Activated T-helper 2 cell treated with anti-CD3 and anti-CD28 coated beads, Interferon-gamma antibody, Interleukin-2, Interleukin-4, amounts not matched to agents 10 μg/mL and 5 μg/mL and 100 μg/mL, durations not matched to agents 14 hours and 24 hours and 36 hours (primary cell): ENCODE results near the gene ZNF430. TPM values are rescaled to one million over a fixed set of nuclear protein-coding genes. Genes with fewer than 3 reads are reported as not detected.

Experiments used
- DNase-seq: peaks from one replicate; pipeline ENCODE4 v3.0.0; 2021; ENCODE audit warnings: low spot score
- H3K27ac Mint-ChIP-seq: one replicate; pipeline ENCODE4 v1.8.0; 2021; ENCODE audit warnings: mixed read lengths
- H3K27me3 Mint-ChIP-seq: one replicate; pipeline ENCODE4 v1.8.0; 2021; ENCODE audit warnings: low read depth, mixed read lengths
- H3K36me3 Mint-ChIP-seq: one replicate; pipeline ENCODE4 v1.8.0; 2021; ENCODE audit warnings: low read depth, mixed read lengths
- H3K4me1 Mint-ChIP-seq: one replicate; pipeline ENCODE4 v1.8.0; 2021; ENCODE audit warnings: low read depth, mixed read lengths
- H3K4me3 Mint-ChIP-seq: one replicate; pipeline ENCODE4 v1.8.0; 2021; ENCODE audit warnings: low read depth, mild to moderate bottlenecking, moderate library complexity, mixed read lengths
- H3K9me3 Mint-ChIP-seq: one replicate; pipeline ENCODE4 v1.8.0; 2021; ENCODE audit warnings: mixed read lengths
- intact Hi-C: fragments of 100-400 bp; cut with micrococcal nuclease; formaldehyde crosslinking; loops from one replicate; pipeline ENCODE4 v1.15.1; 2023
- total RNA-seq: library from RNA; stranded (reverse); gene quantifications from 2 replicates; pipeline ENCODE4 v1.2.3, GENCODE V29; 2022

The ZNF430 gene
- total RNA-seq, 1 donor from 2014 or later = 22.5 TPM

DNA sequence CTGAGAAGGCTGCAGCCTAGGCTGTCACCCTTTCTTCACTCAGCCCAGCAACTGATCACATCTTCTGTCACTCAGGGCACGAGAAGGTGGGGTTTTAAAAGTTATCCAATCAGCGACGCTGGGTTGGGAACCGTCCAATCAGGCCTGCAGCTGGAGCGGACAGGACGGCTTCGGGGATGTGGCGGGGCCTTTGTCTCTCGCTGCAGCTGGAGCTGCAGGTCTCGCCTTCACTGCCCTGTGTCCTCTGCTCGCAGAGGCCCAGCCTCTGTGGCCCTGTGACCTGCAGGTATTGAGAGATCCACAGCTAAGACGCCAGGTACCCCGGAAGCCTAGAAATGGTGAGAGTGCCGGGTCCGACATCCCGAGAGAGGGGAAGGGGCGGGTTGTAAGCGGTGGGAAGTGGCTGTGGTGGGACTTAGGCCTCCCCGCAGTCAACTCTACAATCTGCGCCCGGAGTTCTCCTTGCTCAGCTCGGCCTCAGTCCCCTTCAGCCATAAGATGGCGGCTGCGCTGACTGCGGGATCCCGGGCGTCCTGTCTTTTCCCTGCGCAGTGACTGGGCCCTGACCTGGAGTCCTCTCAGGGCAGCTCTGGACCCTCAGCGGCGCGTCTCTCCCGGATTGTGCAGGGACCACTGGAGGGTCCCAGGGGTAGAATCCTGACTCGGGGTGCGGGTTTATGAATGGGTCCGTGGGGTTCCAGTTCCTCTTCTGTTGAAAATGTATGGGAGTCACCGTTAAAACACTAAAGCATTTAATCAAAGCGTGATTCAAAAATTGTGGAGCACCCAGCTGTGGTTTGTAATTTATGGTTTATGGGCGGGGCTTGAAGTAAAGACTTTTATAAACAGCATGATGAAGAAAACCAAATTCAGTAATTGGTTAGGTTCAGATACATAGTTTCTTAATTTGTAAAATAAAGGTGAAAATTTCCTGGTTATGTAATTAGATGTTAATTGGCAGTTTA, 61.8 kb downstream of the ZNF430 start, which contains the start of gene ZNF714:
Gene ZNF714, plus strand, starts transcription at position 193 of the 965 bp plus-strand sequence. CDS start 16,066 bp downstream, outside the sequence.
- H3K4me3 Mint-ChIP-seq = peak within 1 kb of the TSS; percentile 97
- DNase-seq = peak; percentile 86
- H3K27ac Mint-ChIP-seq = peak within 1 kb of the TSS; percentile 97
- no peaks in the 10 kb centered on the region for H3K27me3 Mint-ChIP-seq
- peaks cover 2% of the 10 kb centered on the region for H3K9me3 Mint-ChIP-seq
- intact Hi-C loops = loop anchor here (1.0 to 2.0 kb wide), 3 partner anchors 61 to 306 kb away; partner anchors contain the start of genes ZNF430, ZNF431 and ZNF66
- peaks cover 45% of the 10 kb centered on the region for H3K36me3 Mint-ChIP-seq
- peaks cover 27% of the 10 kb centered on the region for H3K4me1 Mint-ChIP-seq

GRCh38 chr19:21084343-21084742, 63.9 kb downstream of the ZNF430 start:
- peaks cover 27% of the 10 kb centered on the region for H3K4me1 Mint-ChIP-seq

DNA sequence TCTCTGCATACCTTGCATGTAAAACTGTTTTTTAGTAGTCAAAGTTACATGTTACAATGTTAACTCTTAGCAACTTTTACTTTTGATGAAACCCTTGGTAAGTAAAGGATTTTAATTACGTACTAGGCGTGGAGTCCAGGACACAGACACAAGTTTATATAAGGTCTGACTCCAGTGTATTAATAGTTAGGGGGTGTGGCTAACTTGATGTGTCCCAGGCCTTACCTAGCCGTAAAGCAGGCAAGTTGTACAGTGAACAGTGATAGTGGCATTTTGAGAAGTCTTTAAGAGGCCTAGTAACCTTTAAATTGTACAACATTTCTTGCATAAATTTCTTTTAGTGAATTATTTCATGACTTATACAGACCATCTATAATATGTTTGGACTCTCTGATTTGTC, 67.4 kb downstream of the ZNF430 start:
- no peak overlapping the region for H3K27ac Mint-ChIP-seq
- H3K27me3 Mint-ChIP-seq = no peaks in the 10 kb centered on the region
- H3K36me3 Mint-ChIP-seq = peaks cover 79% of the 10 kb centered on the region
- intact Hi-C loops = no loop called here
- H3K9me3 Mint-ChIP-seq = no peaks in the 10 kb centered on the region
- no peak overlapping the region for H3K4me3 Mint-ChIP-seq
- peaks cover 23% of the 10 kb centered on the region for H3K4me1 Mint-ChIP-seq
- no peak for DNase-seq

More at GRCh38 chr19:21084343-21084742, 63.9 kb downstream of the ZNF430 start:
- Mint-ChIP-seq H3K36me3 (peaks cover 58% of the 10 kb centered on the region), H3K27me3 (no peaks in the 10 kb centered on the region), H3K27ac (peak overlapping the region; percentile 46), H3K9me3 (no peaks in the 10 kb centered on the region), H3K4me3 (peak overlapping the region; percentile 55)
- intact Hi-C loops = no loop called here
- DNase-seq = no peak

DNA sequence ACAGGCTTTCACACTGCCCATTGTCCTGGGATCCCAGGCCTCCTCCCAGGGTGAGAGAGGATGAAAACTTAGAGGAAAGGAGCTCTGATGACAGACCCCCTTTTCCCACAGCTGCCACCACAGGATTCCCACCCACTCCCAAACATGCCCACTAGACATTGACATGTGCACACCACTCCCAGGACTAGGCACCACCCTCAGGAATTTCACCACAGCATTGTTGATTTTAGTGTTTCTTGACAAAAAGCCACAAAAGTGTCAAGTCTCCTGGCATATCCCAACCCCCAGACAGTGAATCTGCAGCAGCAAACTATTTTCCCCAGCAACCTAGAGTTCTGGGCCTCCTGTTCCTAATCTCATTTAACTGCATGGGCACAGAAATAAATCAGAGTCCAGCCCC, 71.7 kb downstream of the ZNF430 start:
- Mint-ChIP-seq H3K36me3 (peaks cover 70% of the 10 kb centered on the region), H3K27ac (no peak overlapping the region), H3K9me3 (peaks cover 9% of the 10 kb centered on the region), H3K4me3 (no peak overlapping the region), H3K27me3 (no peaks in the 10 kb centered on the region), H3K4me1 (peaks cover 3% of the 10 kb centered on the region)
- no peak for DNase-seq
- intact Hi-C loops = no loop called here

- H3K4me3 Mint-ChIP-seq = no peak overlapping the region
- H3K9me3 Mint-ChIP-seq = peaks cover 13% of the 10 kb centered on the region
- no peak overlapping the region for H3K27ac Mint-ChIP-seq
- DNase-seq = no peak
- H3K36me3 Mint-ChIP-seq = peaks cover 76% of the 10 kb centered on the region
- H3K27me3 Mint-ChIP-seq = no peaks in the 10 kb centered on the region
- peaks cover 3% of the 10 kb centered on the region for H3K4me1 Mint-ChIP-seq
- intact Hi-C loops = no loop called here
Observed at GRCh38 chr19:21094347-21095025, 74.0 kb downstream of the ZNF430 start.

DNA sequence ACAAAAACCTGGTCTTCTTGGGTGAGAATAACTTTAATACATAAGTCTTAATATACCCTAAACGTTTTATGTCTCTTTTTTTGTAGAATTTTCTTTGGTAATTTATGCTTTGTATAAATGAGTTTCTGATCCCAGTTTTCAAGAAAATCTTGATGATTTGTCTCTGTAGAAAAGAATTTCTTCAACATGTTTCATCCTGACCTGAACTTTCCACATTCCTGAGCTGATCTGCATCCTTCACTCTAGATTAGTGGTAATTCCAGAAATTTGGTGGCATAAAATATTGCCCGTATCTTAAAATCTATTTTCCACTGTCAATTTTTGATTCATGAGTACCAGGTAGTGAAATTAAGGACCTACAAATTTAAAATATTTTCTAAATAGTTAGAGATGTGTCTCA, 77.8 kb downstream of the ZNF430 start:
- DNase-seq = no peak
- H3K4me1 Mint-ChIP-seq = peaks cover 10% of the 10 kb centered on the region
- H3K36me3 Mint-ChIP-seq = peaks cover 77% of the 10 kb centered on the region
- intact Hi-C loops = no loop called here
- H3K27me3 Mint-ChIP-seq = no peaks in the 10 kb centered on the region
- H3K9me3 Mint-ChIP-seq = peaks cover 13% of the 10 kb centered on the region
- H3K4me3 Mint-ChIP-seq = no peak overlapping the region
- H3K27ac Mint-ChIP-seq = no peak overlapping the region

- no peak overlapping the region for H3K4me3 Mint-ChIP-seq
- H3K4me1 Mint-ChIP-seq = peaks cover 7% of the 10 kb centered on the region
- H3K27ac Mint-ChIP-seq = peak overlapping the region; percentile 42
Observed at GRCh38 chr19:21101521-21102242, 81.2 kb downstream of the ZNF430 start.

DNA sequence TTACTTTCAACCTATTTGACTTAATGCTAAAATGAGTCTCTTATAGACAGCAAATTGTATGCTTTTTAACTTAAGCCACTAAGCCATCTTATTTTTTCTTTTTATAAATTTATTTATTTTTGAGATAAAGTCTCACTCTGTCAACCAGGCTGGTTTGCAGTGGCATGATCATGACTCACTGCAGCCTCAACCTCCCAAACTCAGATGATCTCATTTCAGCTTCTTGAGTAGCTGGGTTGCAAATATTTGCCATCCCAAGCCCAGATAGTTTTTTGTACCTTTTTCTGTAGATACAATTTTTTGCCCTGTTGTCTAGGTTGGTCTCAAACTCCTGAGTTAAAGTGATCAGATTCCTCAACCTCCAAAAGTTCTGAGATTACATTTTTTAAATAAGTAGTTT, 88.7 kb downstream of the ZNF430 start:
- intact Hi-C loops = no loop called here
- Mint-ChIP-seq H3K36me3 (peaks cover 89% of the 10 kb centered on the region), H3K4me1 (no peaks in the 10 kb centered on the region), H3K27me3 (no peaks in the 10 kb centered on the region), H3K4me3 (no peak overlapping the region), H3K27ac (no peak overlapping the region), H3K9me3 (peaks cover 49% of the 10 kb centered on the region)
- DNase-seq = no peak

More at GRCh38 chr19:21101521-21102242, 81.2 kb downstream of the ZNF430 start:
- Mint-ChIP-seq H3K27me3 (no peaks in the 10 kb centered on the region), H3K36me3 (peaks cover 77% of the 10 kb centered on the region), H3K9me3 (peaks cover 7% of the 10 kb centered on the region)
- DNase-seq = no peak
- intact Hi-C loops = no loop called here

Other genes with a start within 250 kb of the ZNF430 start
- gene ZNF66, start 244.4 kb upstream of the ZNF430 start, total RNA-seq = 8.1 and 8.8 TPM in 2 replicates
- gene ZNF85, start 97.4 kb upstream of the ZNF430 start, total RNA-seq = 8.2 and 10.1 TPM in 2 replicates
- gene ZNF714, start 61.5 kb downstream of the ZNF430 start, total RNA-seq = 20.1 and 21.4 TPM in 2 replicates
- 15.6 and 16.0 TPM in 2 replicates for gene ZNF431, start 121.4 kb downstream of the ZNF430 start, total RNA-seq